Activated CD8-positive, alpha-beta memory T cell treated with anti-CD3 and anti-CD28 coated beads, Interleukin-2, amount 50 U/mL, for 24 hours (primary cell): Measurements from ENCODE around the gene CCDC15.
"Not testable (repeated sequence)": the region's sequence is repeated elsewhere in the genome, so short reads cannot be mapped to it uniquely, and the experiment has no call there.

Source experiments
- DNase-seq: peaks from one replicate; pipeline ENCODE4 v3.0.0-alpha.2; 2020; ENCODE audit errors: extremely low read depth

CCDC15 gene

DNA sequence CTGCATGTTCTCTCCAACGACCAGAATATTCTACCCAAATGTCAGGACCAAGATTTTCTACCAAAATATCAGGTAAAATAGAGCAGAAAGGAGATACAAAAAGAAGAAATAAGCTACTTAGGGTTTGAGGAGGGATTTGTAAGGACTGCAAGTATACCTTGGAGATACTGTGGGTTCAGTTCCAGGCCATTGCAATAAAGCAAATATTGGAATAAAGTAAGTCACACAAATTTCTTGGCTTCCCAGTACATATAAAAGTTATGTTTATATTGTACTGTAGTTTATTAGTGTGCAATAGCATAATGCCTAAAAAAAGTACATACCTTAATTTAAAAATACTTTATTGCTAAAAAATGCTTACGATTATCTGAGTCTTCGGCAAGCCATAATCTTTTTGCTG, 34.1 kb downstream of the CCDC15 start:
- DNase-seq, result no peak

GRCh38 chr11:125001079-125001778, 47.2 kb downstream of the CCDC15 start:
- DNase-seq, result no peak

GRCh38 chr11:125001849-125002248, 47.8 kb downstream of the CCDC15 start:
- no peak for DNase-seq

- DNase-seq, result no peak
Observed at GRCh38 chr11:125005491-125005890, 51.5 kb downstream of the CCDC15 start.

- no peak for DNase-seq
Observed at GRCh38 chr11:125016413-125016812, 62.4 kb downstream of the CCDC15 start.

GRCh38 chr11:125020342-125020741, 66.3 kb downstream of the CCDC15 start:
- DNase-seq, result no peak

GRCh38 chr11:125022551-125022950, 68.5 kb downstream of the CCDC15 start:
- DNase-seq, result no peak

GRCh38 chr11:125025968-125026367, 72.0 kb downstream of the CCDC15 start:
- DNase-seq, result no peak

GRCh38 chr11:125029431-125029830, 75.4 kb downstream of the CCDC15 start:
- DNase-seq, result not testable (repeated sequence)

GRCh38 chr11:125036933-125037332, 82.9 kb downstream of the CCDC15 start:
- DNase-seq, result no peak

- DNase-seq, result no peak
Observed at GRCh38 chr11:125049164-125049792, 95.3 kb downstream of the CCDC15 start.

- no peak for DNase-seq
Observed at GRCh38 chr11:125052047-125052446, 98.0 kb downstream of the CCDC15 start.

DNA sequence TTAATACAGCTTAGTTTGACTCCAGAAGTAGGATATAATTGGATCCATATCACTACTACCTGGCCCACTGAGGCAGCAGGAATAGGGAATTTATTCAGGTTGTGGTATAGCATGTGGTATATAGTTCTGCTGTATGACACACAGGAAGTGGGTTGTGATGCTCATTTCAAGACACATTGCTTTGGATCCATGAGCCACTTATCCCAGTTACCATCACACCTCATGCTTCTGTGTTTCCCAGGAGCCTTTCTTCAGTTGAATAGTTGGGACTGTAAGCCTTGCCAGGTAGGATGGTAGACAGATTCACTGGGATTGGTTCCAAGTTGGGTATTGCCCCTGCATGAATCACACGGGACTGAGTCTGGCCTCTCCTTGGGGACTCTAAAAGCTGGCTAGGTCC, 99.2 kb downstream of the CCDC15 start:
- DNase-seq, result no peak

DNA sequence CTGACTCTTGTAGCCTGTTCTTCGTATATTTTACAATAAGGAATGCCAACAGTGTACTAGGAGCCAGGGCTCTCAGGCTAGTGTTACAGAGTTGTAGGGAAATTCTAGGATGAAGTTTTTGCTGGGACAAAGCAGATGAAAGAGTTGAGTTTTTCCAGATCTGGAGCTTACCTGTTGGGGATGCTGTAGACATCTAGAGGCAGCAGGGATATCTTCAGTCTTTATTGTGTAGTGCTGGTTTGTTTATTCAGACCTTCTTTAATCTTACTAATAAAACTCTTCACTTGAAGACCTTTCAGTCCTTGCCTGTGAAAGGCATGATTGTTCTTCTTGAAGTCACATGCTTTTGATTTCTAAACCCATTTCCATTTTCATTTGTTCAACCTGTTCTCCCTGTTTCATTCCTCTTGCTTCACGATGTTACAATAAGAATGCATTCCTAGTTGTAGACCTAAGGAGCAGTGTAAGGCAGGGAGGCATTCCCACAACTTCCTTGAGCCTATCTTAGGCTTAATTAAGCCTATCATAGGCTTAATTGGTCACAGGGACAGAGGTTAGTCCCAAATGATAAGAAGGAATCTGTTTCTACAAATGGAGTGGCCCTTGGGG, 101.2 kb downstream of the CCDC15 start:
- DNase-seq, result no peak

GRCh38 chr11:125056111-125056510, 102.1 kb downstream of the CCDC15 start:
- not testable (repeated sequence) for DNase-seq

- DNase-seq, result no peak
Observed at GRCh38 chr11:125056931-125057692, 103.1 kb downstream of the CCDC15 start.

DNA sequence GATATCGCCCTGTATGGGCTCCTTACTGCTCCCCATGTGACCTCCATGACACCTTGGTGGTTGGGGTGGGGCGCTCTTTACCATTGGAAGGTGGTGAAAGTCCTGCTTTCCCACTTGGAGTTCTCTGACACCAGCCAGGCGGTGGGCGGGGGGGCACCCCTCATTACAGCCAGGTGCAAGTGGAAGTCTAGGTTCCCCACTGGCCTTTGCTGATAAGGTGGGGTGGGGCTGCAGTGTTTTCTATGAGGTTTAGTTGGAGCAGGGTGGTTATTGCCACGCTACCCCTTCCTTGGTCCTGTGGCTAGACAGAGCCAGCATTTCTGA, 103.7 kb downstream of the CCDC15 start:
- no peak for DNase-seq

DNA sequence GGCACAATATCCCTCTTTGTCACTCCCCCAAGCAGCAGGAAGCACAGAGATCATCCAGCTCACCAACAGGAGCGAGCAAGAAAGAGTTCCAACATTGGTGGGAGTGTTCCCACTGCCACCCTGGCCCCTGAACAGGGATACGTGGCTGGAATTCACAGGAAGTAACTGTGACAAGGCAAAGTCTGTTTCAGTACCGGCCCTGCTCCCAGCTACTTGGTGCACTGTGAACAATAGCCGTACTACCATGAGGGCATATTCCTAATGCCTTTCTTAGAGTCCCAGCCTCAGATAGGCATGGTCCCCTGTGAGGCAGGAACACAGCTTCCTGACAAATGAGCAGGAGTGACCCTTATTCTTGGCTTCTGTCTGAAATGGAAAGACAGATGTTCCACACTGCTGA, 107.3 kb downstream of the CCDC15 start:
- no peak for DNase-seq

- DNase-seq, result no peak
Observed at GRCh38 chr11:125062218-125062930, 108.4 kb downstream of the CCDC15 start.

GRCh38 chr11:125062931-125063428, 109.0 kb downstream of the CCDC15 start, which contains the start of gene SLC37A2:
SLC37A2 (plus strand) TSS chr11:125063305; CDS start chr11:125063368, 63 bp downstream.
- peak; percentile 4 for DNase-seq

GRCh38 chr11:125063429-125064043, 109.5 kb downstream of the CCDC15 start:
- no peak for DNase-seq
